K562 (cell line): Measurements from ENCODE around the gene PLEKHM3. TPM values are rescaled to one million over a fixed set of nuclear protein-coding genes. Genes with fewer than 3 reads are reported as not detected.

Experiments
- CAMTA2 ChIP-seq: fragments of 250-450 bp; sonication (Bioruptor Pico); conservative IDR thresholded peaks from 2 replicates; pipeline ENCODE4 v1.5.1; 2022
- CGGBP1 ChIP-seq: fragments of 250-450 bp; sonication (Bioruptor Pico); IDR thresholded peaks from 2 replicates; pipeline ENCODE4 v1.9.0; 2021; ENCODE audit warnings: mild to moderate bottlenecking
- CUX1 ChIP-seq: fragments of 200-800 bp; sonication (Bioruptor generic); IDR thresholded peaks from 2 replicates; pipeline ENCODE4 v1.6.1; 2016; ENCODE audit warnings: missing genetic modification characterization, missing compliant biosample characterization
- FOS ChIP-seq: IDR thresholded peaks from 3 replicates; pipeline ENCODE4 v1.6.1; 2011; ENCODE audit not compliant: insufficient read length; ENCODE audit errors: extremely low read depth
- FOXJ2 ChIP-seq: fragments of 200-800 bp; sonication (Bioruptor generic); IDR thresholded peaks from 2 replicates; pipeline ENCODE4 v1.6.1; 2016; ENCODE audit warnings: missing genetic modification characterization, missing compliant biosample characterization
- HDAC3 ChIP-seq: fragments of 450-650 bp; IDR thresholded peaks from 2 replicates; pipeline ENCODE4 v1.6.1; 2018; ENCODE audit warnings: borderline replicate concordance, mild to moderate bottlenecking, moderate library complexity; ENCODE audit not compliant: partially characterized antibody
- JUND ChIP-seq, 2 experiments: IDR thresholded peaks; 2 replicates in 1 of 2; 3 replicates in 1 of 2; pipeline ENCODE4 v1.6.1; 2011; ENCODE audit warnings: borderline replicate concordance in 2 of 2, low read depth in 2 of 2, low read length in 2 of 2, improper control_type of control experiment in 1 of 2, missing biosample characterization in 1 of 2, missing genetic modification characterization in 1 of 2, missing genetic modification reagents in 1 of 2
- KDM4B ChIP-seq, 2 experiments: fragments of 450-650 bp in 1 of 2; sonication (generic) in 1 of 2; IDR thresholded peaks; 2 replicates each; pipeline ENCODE4 v1.6.1; 2016 to 2017; ENCODE audit warnings: borderline replicate concordance in 2 of 2, antibody characterized with exemption in 1 of 2, low read depth in 1 of 2, mild to moderate bottlenecking in 1 of 2
- PPARD ChIP-seq: fragments of 250-450 bp; sonication (Bioruptor Pico); IDR thresholded peaks from 2 replicates; pipeline ENCODE4 v1.8.0; 2022; ENCODE audit warnings: inconsistent platforms, mild to moderate bottlenecking, moderate library complexity
- SP1 ChIP-seq: sonication (generic); formaldehyde crosslinking; IDR thresholded peaks from 2 replicates; pipeline ENCODE4 v1.8.1; 2022; ENCODE audit warnings: mild to moderate bottlenecking, missing genetic modification reagents
- U2AF1 ChIP-seq: fragments of 200-400 bp; formaldehyde crosslinking; optimal IDR thresholded peaks from 2 replicates; pipeline ENCODE3; 2017; ENCODE audit warnings: mild to moderate bottlenecking, low read depth, low read length, moderate library complexity
- WHSC1 ChIP-seq: IDR thresholded peaks from one replicate; pipeline ENCODE4 v1.6.1; 2012; ENCODE audit warnings: low read length, control low read depth, inconsistent platforms
- ZBTB34 ChIP-seq: fragments of 250-450 bp; sonication (Bioruptor Pico); IDR thresholded peaks from 2 replicates; pipeline ENCODE4 v1.8.0; 2021; ENCODE audit warnings: mild to moderate bottlenecking, moderate library complexity
- ZNF311 ChIP-seq: fragments of 250-450 bp; sonication (Bioruptor Pico); IDR thresholded peaks from 2 replicates; pipeline ENCODE4 v1.4.0; 2020; ENCODE audit warnings: mild to moderate bottlenecking, moderate library complexity
- ZNF444 ChIP-seq: fragments of 250-450 bp; sonication (Bioruptor Pico); IDR thresholded peaks from 2 replicates; pipeline ENCODE4 v1.4.0; 2020; ENCODE audit warnings: mild to moderate bottlenecking, moderate library complexity
- polyA plus RNA-seq, 8 experiments: library from polyadenylated mRNA; depleted of rRNA in 4 of 8; stranded (reverse) in 5 of 8; unstranded in 3 of 8; fragments of >200 nt; fragmentation: Nextera tagmentation in 2 of 8; fragmentation: Illumina TruSeq in 1 of 8; extraction: Ambion mirVana in 2 of 8; extraction: Trizol in 1 of 8; gene quantifications; 2 replicates each; pipeline versions ENCODE4 v1.2.1 to v1.2.3, GENCODE V29; 2011 to 2014; ENCODE audit warnings: inconsistent platforms in 1 of 8, missing spikeins in 1 of 8
- total RNA-seq, 7 experiments: library from RNA; depleted of rRNA in 6 of 7; stranded (reverse); fragments of >200 nt in 6 of 7; fragmentation: Illumina TruSeq in 2 of 7; extraction: Trizol in 2 of 7; gene quantifications; 2 replicates each; pipeline versions ENCODE4 v1.2.1 to v1.2.3, GENCODE V29; 2011 to 2021; ENCODE audit warnings: low replicate concordance in 1 of 7
- TF ChIP-seq, protein P1 (sequence below): fragments of 450-650 bp; IDR thresholded peaks from 2 replicates; pipeline ENCODE4 v1.6.1; 2017; ENCODE audit warnings: mild to moderate bottlenecking, moderate library complexity

Gene PLEKHM3
- total and polyA plus RNA-seq, 9 of the 15 experiments (the other 6 are each of a cell fraction or from before 2014, with no cell fraction given), result 0.24 to 1.6 (median 1.0) TPM

DNA sequence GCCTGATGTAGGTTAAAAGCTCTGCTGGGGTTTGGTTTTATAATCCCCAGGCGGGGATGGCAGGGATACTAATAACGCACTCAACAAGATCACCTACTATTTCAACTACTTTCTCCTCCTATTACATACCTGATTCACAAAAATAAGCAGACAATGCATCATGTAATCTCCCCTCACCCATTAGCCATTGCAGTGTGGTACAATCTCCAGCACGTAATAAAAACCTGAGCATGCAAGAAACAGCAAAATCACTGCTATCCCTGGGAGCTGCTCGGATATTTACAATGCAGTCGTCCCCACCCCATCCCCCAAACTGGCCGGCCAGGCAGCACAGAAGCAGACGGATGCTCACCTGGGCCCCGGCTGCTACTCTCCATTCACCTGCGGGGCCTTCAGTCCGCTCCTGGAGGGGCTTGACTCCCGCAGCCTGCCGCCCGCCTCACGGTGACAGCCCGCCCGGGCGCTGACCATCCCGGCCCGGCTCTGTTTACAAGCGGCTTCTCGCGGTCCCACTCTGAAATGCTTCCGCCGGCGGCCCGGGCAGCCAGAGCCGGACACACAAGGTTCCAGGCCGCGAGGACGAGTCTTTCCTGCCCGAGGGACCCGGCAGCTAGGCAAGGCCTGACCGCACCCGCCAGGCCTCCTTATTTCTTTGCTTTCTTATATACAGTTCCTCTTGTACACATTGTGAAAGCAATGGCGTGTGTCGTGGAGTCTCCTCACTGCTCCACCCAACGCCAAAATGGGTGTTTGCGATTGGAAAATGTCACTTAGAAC is at the start of gene PLEKHM3 (continued):
- TF ChIP-seq CUX1 (CRISPR knock-in tag) (no peak), KDM4B (IDR thresholded peaks at IDR 0.05; ENCODE audit: borderline replicate concordance in 2 of 2, low read depth in 1 of 2) (peak in 1 of 2 experiments; percentile 66; a peak in 1 of 4 replicates), ZNF311 (CRISPR knock-in tag) (no peak), ZNF444 (no peak), CGGBP1 (CRISPR knock-in tag) (no peak), JUND (IDR thresholded peaks at IDR 0.05; ENCODE audit: borderline replicate concordance, low read depth, low read length) (peak; percentile 54; the same call in 1 of the 2 replicates), JUND (tag; IDR thresholded peaks at IDR 0.05; ENCODE audit: borderline replicate concordance, low read depth, low read length) (no peak; the same call in 2 of the 3 replicates), SP1 (CRISPR knock-in tag) (peak; percentile 76), PPARD (no peak), FOS (no peak), U2AF1 (no peak), WHSC1 (no peak), CAMTA2 (no peak), FOXJ2 (tag) (peak; percentile 68), ZBTB34 (CRISPR knock-in tag) (no peak), HDAC3 (no peak)
- TF ChIP-seq, protein P1, sequence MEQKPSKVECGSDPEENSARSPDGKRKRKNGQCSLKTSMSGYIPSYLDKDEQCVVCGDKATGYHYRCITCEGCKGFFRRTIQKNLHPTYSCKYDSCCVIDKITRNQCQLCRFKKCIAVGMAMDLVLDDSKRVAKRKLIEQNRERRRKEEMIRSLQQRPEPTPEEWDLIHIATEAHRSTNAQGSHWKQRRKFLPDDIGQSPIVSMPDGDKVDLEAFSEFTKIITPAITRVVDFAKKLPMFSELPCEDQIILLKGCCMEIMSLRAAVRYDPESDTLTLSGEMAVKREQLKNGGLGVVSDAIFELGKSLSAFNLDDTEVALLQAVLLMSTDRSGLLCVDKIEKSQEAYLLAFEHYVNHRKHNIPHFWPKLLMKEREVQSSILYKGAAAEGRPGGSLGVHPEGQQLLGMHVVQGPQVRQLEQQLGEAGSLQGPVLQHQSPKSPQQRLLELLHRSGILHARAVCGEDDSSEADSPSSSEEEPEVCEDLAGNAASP, result no peak
